Left ventricle myocardium superior (tissue), 1 donor: ENCODE data around the gene MRGPRF. TPM values are rescaled to one million over a fixed set of nuclear protein-coding genes. Genes with fewer than 3 reads are reported as not detected.

ENCODE experiments used
- ATAC-seq: fragments of 200-7000 bp; cut with Tn5 transposase; one replicate; pipeline ENCODE4 v1.9.1; 2020; ENCODE audit warnings: mild to moderate bottlenecking, moderate library complexity
- DNase-seq: peaks from one replicate; pipeline ENCODE4 v3.0.0-alpha.2; 2020
- intact Hi-C: fragments of 100-400 bp; cut with micrococcal nuclease; formaldehyde crosslinking; loops from one replicate; pipeline ENCODE4 v1.11.0; 2022
- long read RNA-seq: library from polyadenylated mRNA; unstranded; transcript quantifications from one replicate; pipeline ENCODE4 v2.0.0, GENCODE V29; 2021
- total RNA-seq: library from RNA; stranded (reverse); fragmentation: NEBNext Ultra II Directional; extraction: Animal tissue kit (Norgen Biotek cat#: 25700); gene quantifications from one replicate; pipeline ENCODE4 v1.2.1, GENCODE V29; 2021
- donor health status: DM: no; HTN: yes; CAD: no; lungs with severe emphysema.

MRGPRF gene
- total RNA-seq = 5.5 TPM
- long read RNA-seq, partial matches to known transcripts = 0 of 8 reads
- long read RNA-seq, other reads (novel, unspliced or antisense) = 7 of 8 reads

GRCh38 chr11:69013009-69013951 lies at the start of gene MRGPRF:
Gene MRGPRF, minus strand, starts transcription at chr11:69013246. Its CDS starts 3,345 bp downstream, at chr11:69009901.
- intact Hi-C loops = no loop called here
- ATAC-seq = peak; percentile 74
- DNase-seq = peak; percentile 94

GRCh38 chr11:69062169-69062855 lies 49.3 kb upstream of the MRGPRF start:
- intact Hi-C loops = no loop called here

GRCh38 chr11:69061713-69062053 lies 48.6 kb upstream of the MRGPRF start:
- intact Hi-C loops = no loop called here
- DNase-seq (no peak), ATAC-seq (no peak)

More at GRCh38 chr11:69062169-69062855, 49.3 kb upstream of the MRGPRF start:
- DNase-seq (no peak), ATAC-seq (no peak)

- DNase-seq (no peak), ATAC-seq (no peak)
- intact Hi-C loops = no loop called here
Observed at GRCh38 chr11:69060806-69061712, 48.0 kb upstream of the MRGPRF start.

GRCh38 chr11:69059985-69060384 lies 46.9 kb upstream of the MRGPRF start:
- DNase-seq (no peak), ATAC-seq (no peak)
- intact Hi-C loops = no loop called here

- DNase-seq (no peak), ATAC-seq (no peak)
- intact Hi-C loops = no loop called here
Observed at GRCh38 chr11:69059429-69059828, 46.4 kb upstream of the MRGPRF start.

GRCh38 chr11:69058511-69059270 lies 45.6 kb upstream of the MRGPRF start:
- intact Hi-C loops = no loop called here
- no peak for DNase-seq

GRCh38 chr11:69057801-69058200 lies 44.8 kb upstream of the MRGPRF start:
- no peak for ATAC-seq
- intact Hi-C loops = no loop called here
- DNase-seq = no peak

More at GRCh38 chr11:69058511-69059270, 45.6 kb upstream of the MRGPRF start:
- no peak for ATAC-seq

- ATAC-seq (no peak), DNase-seq (no peak)
- intact Hi-C loops = no loop called here
Observed at GRCh38 chr11:69057236-69057635, 44.2 kb upstream of the MRGPRF start.

GRCh38 chr11:69055598-69056516 lies 42.8 kb upstream of the MRGPRF start:
- ATAC-seq (peak; percentile 78), DNase-seq (peak; percentile 77)
- intact Hi-C loops = no loop called here

- intact Hi-C loops = no loop called here
- ATAC-seq (no peak), DNase-seq (no peak)
Observed at GRCh38 chr11:69055212-69055586, 42.2 kb upstream of the MRGPRF start.

GRCh38 chr11:69054397-69055211 lies 41.6 kb upstream of the MRGPRF start:
- intact Hi-C loops = no loop called here
- no peak for ATAC-seq
- no peak for DNase-seq

GRCh38 chr11:69053546-69054396 lies 40.7 kb upstream of the MRGPRF start:
- intact Hi-C loops = no loop called here
- DNase-seq = peak; percentile 60
- ATAC-seq = peak; percentile 27

GRCh38 chr11:69053169-69053477 lies 40.1 kb upstream of the MRGPRF start:
- no peak for ATAC-seq
- intact Hi-C loops = no loop called here
- no peak for DNase-seq

- intact Hi-C loops = no loop called here
- DNase-seq (no peak), ATAC-seq (no peak)
Observed at GRCh38 chr11:69052343-69053168, 39.5 kb upstream of the MRGPRF start.
